Superior temporal gyrus (tissue), 1 donor: Measurements from ENCODE around the gene ZFAND3.
"Not testable (repeated sequence)": the region's sequence is repeated elsewhere in the genome, so short reads cannot be mapped to it uniquely, and the experiment has no call there.

ENCODE experiments used
- DNase-seq: peaks from one replicate; pipeline ENCODE4 v3.0.0-alpha.2; 2016; ENCODE audit errors: extremely low spot score

The ZFAND3 gene

DNA sequence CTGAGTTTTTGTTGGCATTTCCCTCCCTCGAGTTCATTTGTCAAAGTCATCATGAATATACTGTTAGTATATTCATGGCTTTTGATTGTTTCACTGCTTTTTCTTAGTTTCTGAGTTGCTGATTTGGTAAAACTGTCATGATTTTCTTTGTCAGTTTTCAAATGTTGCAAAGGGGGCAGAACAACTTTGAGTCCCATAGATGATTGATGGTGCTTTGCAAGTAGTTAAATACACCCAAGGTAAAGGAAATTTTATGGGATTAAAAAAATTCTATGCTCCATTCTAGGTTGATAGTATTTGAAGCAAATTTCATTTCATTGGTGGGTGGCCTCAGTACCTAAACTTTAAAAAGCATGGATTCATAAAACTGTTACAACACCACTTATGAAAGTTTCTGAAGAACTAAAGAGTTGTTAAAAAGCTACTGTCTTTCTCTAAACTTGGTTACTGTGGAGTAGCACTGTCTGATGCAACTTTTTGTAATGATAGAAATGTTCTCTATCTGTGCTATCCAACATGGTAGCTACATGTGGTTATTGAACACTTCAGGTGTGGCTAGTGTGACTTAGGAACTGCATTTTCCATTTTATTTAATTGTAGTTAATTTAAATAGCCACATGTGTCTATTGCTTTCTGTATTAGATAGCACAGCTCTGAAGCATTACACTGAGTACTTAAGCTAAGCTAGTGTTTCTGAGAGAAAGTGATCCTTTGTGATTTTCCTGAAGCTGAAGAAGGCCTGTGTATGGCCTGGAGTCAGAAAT, 153.6 kb downstream of the ZFAND3 start:
- DNase-seq = no peak

GRCh38 chr6:37974381-37974780, 154.9 kb downstream of the ZFAND3 start:
- DNase-seq = no peak

DNA sequence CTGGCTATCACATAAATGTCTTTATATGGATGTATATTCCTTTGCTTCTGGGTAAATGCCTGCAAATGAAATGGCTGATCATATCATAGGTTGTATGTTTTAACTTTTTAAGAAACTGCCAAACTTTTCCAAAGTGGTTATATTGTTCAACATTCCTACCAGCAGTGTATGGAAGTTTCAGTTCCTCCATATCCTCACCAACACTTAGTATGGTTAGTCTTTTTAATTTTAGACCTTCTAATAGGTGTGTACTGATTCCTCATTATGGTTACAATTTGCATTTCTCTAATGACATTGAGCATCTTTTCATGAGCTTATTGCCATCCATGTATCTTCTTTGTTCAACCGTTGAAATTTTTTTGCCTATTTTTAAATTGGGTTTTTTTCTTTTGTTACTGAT, 155.4 kb downstream of the ZFAND3 start:
- DNase-seq = no peak

GRCh38 chr6:37977715-37978114, 158.2 kb downstream of the ZFAND3 start:
- no peak for DNase-seq

DNA sequence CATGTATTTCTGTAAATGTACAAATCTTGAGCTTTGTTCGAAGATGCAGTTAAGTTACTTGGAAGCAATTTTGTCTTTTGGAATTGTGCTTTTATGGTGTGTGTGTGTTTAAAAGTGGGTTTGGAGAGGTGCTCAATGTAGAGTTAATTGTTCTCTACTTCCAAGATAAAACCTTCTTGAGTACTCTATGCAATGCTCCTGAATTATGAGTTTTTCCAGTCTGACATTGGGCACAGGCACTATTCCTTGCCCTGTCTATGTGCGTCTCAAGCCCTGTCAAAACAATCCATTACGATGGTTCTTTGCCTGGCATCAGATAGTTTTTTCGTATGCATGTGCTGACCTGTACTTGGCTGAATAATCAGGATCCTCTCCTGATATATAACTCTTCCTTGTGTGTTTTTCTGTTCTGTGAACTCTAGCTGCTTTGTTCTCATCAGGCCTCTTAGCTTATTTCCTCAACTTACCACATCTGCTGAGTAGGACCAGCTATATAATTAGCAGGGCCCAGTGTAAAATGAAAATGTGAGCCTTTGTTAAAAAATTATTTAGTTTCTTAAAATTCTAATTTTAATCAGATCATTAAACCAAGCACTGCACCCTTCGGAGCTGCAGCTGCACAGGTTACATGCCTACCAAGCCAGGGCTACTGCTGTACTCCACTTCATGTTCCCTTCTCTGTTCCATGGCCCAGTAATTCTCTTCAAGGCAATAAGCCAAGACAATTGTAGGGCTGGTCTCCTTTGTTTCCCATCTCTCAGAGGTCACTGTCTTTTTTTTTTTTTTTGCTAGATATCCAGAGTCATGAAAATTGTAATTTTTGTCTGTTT, 160.1 kb downstream of the ZFAND3 start:
- no peak for DNase-seq

- DNase-seq = peak; percentile 46
Observed at GRCh38 chr6:37980222-37980595, 160.7 kb downstream of the ZFAND3 start.

GRCh38 chr6:37981626-37982025, 162.1 kb downstream of the ZFAND3 start:
- DNase-seq = no peak

DNA sequence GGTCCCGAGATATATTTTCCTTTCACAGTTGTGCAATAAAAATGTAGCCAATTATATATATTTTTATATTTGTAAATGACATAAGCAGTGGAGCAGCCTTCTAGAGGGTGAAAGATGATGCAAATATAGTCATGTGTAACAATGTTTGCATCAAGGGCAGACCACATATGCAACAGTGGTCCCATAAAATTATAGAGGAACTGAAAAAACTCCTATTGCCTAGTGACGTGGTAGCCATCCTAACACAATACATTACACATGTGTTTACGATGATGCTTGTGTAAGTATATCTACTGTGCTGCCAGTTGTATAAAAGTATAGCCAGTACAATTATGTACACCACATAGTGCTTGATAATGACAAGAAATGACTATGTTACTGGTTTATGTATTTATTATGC, 162.8 kb downstream of the ZFAND3 start:
- no peak for DNase-seq

DNA sequence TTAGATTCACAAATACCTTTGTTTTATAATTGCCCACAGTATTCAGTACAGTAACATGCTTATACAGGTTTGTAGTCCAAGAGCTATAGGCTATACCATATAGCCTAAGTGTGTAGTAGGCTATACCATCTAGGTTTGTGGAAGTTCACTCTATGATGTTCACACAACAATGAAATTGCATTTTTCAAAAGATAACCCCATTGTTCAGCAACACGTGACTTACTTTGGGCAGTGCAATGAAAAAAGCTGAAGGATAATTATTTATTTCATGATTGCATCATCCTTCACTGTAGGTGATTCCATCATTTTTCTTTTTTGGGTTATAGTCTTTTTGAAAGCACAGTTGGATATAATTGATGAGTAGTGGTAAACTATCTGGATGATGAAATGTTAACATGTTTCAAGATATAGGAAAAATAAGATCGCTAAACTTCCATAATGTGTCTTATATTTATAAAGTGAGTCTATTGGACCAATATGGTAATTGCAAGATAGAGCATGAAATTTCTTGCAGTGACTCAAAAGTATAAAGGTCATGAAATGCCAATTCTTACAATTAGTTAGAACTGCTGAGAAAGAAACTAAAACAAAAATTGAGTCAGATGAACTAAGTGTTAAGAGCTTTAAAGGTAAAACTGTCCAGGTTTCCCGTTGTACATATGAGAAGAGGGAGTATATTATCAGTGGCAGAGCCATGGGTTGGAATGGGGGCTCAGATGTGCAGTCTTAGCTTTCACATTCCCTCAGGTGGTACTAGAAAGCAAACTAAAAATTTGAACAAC, 164.4 kb downstream of the ZFAND3 start:
- DNase-seq = no peak

DNA sequence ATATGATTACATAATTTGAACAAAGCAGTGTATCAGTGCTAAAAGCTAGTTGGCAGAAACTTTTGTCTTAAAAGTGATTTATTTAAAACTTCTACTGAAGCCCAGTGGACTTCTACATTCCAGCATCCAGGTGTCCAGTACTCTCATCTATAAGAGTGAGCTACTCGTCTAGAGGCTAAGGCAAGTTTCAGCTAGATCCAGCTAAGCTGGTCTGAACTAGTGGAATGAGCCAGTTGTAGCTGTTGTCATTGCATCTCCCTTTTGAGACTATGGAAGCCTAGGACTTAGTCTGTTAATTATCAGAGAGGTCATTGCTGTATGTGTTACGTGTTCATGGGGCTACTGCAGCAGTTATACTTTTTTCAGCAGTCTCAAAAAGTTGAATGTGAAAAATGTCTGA, 165.1 kb downstream of the ZFAND3 start:
- DNase-seq = no peak

DNA sequence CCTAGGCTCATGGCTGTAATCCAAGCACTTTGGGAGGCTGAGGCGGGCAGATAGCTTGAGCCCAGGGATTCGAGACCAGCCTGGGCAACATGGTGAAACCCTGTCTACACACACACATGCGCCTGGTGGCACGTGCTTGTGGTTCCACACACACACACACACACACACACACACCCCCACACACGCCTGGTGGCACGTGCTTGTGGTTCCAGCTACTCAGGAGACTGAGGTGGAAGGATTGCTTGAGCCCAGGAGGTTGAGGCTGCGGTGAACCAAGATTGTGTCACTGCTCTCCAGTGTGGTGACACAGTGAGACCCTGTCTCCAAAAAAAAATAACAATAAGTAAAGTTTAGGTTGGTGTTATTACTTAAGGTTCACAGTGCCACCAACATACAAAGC, 165.8 kb downstream of the ZFAND3 start:
- no peak for DNase-seq

DNA sequence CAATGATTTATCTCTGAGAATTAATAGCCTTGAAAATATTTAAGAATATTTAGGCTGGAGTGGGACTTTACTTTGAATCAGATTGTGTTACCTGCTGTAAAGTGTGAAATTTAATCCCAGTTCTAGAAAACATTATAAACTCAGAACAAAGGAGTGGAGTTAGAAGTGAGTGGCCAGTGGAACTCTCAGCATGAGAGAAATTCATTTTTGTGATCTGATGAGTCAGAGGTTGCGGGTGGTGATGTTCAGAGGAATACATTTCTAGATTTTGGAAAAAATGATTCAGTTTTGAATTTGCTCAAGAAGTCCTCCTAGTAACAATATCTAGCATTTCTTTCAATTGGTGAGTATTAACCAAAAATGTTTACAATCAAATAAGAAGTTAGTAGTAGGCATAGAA, 167.5 kb downstream of the ZFAND3 start:
- no peak for DNase-seq

DNA sequence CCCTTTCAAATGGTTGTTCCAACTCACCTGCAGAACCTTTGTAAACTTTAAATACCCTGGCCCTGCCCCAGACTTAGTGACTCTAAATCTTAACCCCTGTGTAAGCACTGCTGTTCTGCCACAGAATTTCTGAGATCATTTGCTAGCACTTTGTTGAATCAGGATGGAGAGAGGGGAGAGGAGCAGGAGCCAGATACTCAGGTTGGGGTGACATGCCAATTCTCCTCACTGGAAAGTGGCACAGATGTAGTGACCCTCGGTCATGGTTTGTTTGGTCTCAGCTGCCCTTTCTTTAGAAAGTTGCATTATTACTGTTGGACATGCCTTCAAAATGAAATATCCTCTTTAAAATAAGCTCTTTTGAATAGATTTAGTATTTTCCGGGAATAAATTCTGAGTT, 168.0 kb downstream of the ZFAND3 start:
- no peak for DNase-seq

DNA sequence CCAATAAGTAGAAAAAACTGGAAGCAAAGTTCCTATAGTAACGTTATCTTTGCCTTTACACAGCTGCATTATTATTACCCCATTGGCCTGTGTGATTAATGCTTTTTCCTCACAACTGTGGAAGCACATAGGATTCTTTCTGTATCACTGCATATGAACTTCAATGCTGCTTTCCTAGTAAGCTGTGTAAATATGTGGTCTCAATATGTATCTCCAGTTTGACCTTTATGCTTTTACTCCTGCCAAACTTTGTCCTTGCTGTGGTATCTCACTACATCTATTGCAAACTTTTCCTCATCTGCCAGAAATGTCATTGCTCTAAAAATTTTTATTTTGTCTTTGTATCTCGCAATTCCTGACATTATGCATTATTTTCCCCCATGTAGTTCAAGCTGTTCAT, 168.6 kb downstream of the ZFAND3 start:
- DNase-seq = no peak

DNA sequence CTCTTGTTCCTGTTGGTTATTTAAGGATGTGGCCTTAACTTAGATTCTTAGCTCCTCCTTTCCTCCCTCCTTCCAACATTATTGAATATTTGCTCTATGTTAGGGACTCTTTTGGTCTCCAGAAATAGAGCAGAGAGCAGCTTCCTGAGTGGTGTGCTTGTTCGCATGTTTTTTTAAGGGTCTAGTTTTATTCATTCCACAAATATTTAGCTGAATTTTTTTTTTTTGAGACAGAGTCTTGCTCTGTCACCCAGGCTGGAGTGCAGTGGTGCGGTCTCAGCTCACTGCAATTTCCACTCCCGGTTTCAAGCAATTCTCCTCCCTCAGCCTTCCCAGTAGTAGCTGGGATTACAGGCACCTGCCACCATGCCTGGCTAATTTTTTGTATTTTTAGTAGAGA, 169.2 kb downstream of the ZFAND3 start:
- DNase-seq = no peak

DNA sequence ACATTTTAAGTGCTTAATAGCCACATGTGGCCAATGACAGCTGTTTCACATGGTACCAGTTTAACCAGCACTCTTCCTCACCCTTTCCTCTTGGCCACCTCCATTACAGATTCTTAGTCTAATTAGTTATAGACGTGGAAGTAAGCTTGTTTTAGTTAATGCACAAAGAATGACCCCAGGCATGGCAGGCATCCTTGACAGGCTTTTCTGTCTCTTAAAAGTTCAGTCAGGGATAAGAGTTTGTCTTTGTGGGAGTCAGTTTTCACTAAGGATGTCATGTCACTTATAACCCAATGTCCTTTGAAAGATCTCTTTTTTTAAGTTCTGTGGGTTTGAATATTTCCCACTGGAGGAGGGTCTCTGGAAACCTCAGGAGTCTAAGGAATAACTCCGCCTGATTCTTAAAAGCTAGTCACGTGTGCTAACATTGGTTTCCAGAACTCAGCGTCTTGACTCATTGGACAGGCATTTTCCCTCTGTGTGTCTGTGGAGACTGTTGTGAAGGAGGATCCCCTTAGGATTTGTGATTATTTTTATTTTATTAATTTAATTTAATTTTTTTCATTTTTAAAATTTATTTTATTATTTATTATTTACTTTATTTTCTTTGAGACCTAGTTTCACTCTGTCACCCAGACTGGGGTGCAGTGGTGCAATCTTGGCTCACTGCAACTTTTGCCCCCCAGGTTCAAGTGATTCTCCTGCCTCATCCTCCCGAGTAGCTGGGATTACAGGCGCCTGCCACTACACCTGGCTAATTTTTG, 171.4 kb downstream of the ZFAND3 start:
- no peak for DNase-seq

DNA sequence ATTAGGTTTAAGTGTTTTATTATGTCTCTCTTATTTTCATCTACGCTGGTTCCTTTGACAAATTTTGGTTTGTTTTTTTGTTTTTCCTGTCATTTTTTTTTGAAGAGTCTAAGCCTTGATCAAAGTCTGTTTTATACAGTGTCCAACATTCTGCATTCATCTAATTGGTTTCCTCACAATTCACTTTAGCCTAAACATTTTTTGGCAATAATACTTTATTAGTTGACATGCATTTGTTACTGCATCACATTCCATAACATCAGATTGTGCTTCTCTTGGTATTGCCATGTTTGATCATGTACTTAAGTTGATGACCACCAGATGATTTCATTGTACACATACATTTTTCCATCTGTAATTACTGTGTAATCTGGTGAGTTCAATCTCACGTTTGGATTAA, 173.2 kb downstream of the ZFAND3 start:
- no peak for DNase-seq

DNA sequence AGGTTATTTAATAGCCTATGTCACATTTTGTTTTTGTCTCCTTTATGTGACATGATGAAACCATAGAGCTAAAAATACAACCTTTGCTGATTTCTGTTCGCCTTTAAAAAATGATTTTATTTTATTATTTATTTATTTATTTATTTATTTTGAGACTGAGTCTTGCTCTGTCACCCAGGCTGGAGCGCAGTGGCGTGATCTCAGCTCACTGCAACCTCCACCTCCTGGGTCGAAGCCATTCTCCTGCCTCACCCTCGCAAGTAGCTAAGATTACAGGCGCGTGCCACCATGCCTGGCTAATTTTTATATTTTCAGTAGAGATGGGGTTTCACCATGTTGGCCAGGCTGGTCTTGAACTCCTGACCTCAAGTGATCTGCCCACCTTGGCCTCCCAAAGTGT, 173.7 kb downstream of the ZFAND3 start:
- DNase-seq = not testable (repeated sequence)

DNA sequence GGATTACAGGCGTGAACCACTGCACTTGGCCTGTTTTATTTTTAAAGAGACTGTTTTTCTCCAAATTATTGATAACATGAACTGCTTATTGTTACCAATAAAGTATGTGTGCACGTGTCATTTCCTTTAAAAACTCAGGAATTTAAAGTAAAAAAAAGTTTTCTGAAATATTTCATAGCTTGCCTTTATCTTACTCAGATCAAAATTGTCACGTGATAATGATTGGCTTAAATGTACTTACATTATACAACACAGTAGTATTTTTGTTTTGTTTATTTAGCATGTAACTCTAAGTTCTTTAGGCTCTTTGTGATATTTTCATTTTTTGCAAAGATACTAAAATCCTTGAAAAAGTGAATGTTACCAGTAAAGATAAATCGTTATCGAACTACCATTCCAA, 174.1 kb downstream of the ZFAND3 start:
- no peak for DNase-seq

DNA sequence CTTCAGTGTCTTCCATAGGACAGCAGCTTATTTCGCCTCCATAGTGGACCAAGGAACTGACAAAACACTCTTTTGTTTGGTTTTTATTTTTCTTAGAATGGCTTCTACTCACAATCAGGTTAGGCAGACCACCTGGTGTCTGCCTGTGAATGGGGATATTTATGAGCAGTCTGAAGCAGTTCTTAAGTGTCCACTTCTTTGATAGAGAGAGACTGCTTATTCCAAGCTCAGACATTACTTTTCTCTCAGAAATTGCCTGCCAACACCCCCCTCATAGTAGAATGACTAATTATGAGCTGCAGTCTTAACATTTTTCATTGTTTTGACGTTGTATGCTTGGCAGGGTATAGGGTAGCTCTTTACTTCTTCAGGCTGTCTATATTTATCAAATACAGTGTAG, 174.7 kb downstream of the ZFAND3 start:
- DNase-seq = no peak

GRCh38 chr6:37998366-37998765, 178.8 kb downstream of the ZFAND3 start:
- no peak for DNase-seq

DNA sequence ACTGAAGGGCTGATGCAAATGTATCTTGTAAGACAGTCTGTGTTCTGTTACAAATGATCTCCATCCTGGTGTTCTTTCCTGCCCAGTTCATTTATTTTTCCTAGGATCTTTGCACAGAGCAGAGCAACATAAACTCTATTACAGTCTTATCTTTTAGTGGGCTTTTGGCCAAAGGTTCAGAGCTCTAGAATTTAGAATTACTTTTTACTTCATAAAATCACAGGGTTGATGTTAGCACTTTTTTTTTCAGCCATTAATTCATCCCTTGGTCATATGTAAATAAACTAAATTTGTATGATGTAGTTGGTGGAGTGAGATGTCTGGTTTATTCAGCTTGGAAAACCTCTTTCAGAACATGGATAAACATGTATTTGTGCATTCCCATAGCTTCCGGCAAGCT, 181.9 kb downstream of the ZFAND3 start:
- DNase-seq = no peak
